Neural progenitor cell (in vitro differentiated cells): ENCODE measurements around the gene DSCAML1.

Experiments
- EZH2 ChIP-seq: fragments of 200-600 bp; sonication (generic); IDR thresholded peaks from 2 replicates; pipeline ENCODE4 v1.6.1; 2017; ENCODE audit warnings: antibody characterized with exemption, mild to moderate bottlenecking, moderate library complexity
- EZH2phosphoT487 ChIP-seq: fragments of 200-600 bp; sonication (generic); IDR thresholded peaks from 2 replicates; pipeline ENCODE4 v1.6.1; 2017; ENCODE audit warnings: antibody characterized with exemption
- TF ChIP-seq, protein P1 (sequence below): fragments of 200-600 bp; sonication (generic); IDR thresholded peaks from 2 replicates; pipeline ENCODE4 v1.5.1; 2017; ENCODE audit warnings: antibody characterized with exemption, mild to moderate bottlenecking

DNA sequence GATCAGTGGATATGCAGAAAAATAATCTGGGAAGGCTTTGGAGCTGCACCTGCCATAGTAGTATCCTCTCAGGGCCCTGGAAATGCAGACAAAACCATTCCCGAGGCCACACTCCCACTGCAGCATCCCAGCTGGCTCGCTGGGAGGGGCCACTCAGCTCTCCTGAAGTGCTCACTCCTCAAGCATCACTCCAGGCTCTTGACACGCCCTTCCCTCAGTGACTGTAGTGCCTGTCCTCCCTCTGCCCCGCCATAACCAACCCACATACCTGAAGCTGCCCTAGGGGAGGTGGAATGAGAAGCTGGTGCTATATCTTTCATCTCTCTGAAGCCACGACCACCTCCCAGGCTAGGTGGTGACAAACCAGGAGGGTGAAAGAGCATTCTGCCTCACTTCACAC is 4.8 kb downstream of the DSCAML1 start:
- TF ChIP-seq, protein P1, sequence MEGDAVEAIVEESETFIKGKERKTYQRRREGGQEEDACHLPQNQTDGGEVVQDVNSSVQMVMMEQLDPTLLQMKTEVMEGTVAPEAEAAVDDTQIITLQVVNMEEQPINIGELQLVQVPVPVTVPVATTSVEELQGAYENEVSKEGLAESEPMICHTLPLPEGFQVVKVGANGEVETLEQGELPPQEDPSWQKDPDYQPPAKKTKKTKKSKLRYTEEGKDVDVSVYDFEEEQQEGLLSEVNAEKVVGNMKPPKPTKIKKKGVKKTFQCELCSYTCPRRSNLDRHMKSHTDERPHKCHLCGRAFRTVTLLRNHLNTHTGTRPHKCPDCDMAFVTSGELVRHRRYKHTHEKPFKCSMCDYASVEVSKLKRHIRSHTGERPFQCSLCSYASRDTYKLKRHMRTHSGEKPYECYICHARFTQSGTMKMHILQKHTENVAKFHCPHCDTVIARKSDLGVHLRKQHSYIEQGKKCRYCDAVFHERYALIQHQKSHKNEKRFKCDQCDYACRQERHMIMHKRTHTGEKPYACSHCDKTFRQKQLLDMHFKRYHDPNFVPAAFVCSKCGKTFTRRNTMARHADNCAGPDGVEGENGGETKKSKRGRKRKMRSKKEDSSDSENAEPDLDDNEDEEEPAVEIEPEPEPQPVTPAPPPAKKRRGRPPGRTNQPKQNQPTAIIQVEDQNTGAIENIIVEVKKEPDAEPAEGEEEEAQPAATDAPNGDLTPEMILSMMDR = no peak
- TF ChIP-seq EZH2phosphoT487 (no peak), EZH2 (no peak)
